Articular chondrocyte of knee joint (primary cell): ENCODE data around the gene NEK10. TPM values are rescaled to one million over a fixed set of nuclear protein-coding genes. Genes with fewer than 3 reads are reported as not detected.

Source experiments
- small RNA-seq: library from RNA; depleted of rRNA; stranded (forward); fragments of <200 nt; gene quantifications from one replicate; pipeline ENCODE3, GENCODE V24; 2012
- total RNA-seq: library from RNA; depleted of rRNA; stranded (reverse); fragments of >200 nt; gene quantifications from 2 replicates; pipeline ENCODE4 v1.2.3, GENCODE V29; 2012

The NEK10 gene, protein sequence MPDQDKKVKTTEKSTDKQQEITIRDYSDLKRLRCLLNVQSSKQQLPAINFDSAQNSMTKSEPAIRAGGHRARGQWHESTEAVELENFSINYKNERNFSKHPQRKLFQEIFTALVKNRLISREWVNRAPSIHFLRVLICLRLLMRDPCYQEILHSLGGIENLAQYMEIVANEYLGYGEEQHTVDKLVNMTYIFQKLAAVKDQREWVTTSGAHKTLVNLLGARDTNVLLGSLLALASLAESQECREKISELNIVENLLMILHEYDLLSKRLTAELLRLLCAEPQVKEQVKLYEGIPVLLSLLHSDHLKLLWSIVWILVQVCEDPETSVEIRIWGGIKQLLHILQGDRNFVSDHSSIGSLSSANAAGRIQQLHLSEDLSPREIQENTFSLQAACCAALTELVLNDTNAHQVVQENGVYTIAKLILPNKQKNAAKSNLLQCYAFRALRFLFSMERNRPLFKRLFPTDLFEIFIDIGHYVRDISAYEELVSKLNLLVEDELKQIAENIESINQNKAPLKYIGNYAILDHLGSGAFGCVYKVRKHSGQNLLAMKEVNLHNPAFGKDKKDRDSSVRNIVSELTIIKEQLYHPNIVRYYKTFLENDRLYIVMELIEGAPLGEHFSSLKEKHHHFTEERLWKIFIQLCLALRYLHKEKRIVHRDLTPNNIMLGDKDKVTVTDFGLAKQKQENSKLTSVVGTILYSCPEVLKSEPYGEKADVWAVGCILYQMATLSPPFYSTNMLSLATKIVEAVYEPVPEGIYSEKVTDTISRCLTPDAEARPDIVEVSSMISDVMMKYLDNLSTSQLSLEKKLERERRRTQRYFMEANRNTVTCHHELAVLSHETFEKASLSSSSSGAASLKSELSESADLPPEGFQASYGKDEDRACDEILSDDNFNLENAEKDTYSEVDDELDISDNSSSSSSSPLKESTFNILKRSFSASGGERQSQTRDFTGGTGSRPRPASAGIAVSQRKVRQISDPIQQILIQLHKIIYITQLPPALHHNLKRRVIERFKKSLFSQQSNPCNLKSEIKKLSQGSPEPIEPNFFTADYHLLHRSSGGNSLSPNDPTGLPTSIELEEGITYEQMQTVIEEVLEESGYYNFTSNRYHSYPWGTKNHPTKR
- 29.4 and 50.3 TPM in 2 replicates for total RNA-seq

DNA sequence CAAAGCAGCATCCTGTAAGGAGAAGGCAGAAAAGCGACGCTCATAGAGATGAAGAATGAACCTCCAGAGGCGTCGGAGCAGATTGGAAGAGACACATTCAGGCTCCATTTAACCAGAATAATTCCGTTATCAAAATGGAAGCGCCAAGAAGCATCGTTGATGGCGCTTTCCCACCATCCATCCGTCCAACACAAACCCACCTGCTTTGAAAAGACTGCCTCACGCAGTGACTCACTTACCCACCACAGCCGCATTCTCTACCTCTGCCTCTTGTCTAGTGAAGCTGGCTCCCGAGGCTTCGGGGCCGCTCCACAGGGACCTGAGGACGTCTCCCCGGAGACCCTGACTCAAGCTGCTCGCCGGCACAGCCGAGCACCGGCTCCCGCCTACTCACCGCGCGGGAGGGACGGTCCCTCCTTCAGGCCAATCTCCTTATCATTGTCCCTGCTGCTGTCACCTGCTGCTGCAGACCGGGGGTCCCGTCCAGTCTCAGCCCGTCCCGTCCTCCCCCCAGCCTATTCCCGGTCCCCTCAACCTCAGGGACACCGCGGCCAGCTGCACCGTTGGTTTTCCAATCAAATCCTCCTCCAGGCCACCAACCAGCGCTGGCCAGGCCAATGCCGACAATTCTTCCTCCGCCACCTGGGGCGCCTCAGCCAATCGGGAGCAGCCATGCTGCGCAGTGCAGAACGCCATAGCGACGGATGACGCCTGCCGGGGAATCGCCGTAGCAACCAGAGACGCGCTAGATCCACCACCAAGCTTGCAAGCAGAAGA, at the start of gene NEK10:
NEK10 (minus strand) TSS at position 553 of the 777 bp plus-strand sequence. CDS start 16,501 bp downstream, outside the sequence.

Small RNAs within 50 kb of the gene (small RNA-seq; reads per million reads assigned to genes)
- gene MINOS1P3 (not detected), gene RNU6-342P (not detected)

Other genes starting within 250 kb of the NEK10 start
- 155 and 224 TPM in 2 replicates for gene SLC4A7, start 115.0 kb upstream of the NEK10 start, total RNA-seq